Measurements from ENCODE around the gene TCEAL9.
"Not testable (repeated sequence)": the region's sequence is repeated elsewhere in the genome, so short reads cannot be mapped to it uniquely, and the experiment has no call there.

TCEAL9 gene

DNA sequence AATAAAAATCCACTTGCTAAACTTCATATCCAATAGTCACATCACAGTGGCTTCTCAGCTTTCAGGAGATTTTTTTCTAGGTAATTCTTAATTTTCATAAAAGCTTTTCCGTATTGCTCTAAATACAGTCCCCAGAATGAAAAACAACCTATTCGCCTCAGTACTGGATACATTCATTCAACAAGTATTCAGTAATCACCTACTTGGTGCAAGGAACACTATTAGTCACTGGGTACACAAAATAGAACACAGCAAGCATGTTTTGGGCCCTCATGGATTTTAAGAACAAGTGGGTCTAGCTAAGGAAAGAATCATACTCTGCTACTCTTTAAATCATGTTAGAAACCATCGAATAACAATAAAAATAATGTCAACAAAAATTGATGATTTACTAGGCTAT, 17.3 kb downstream of the TCEAL9 start:
- DNase-seq (ENCODE audit: low spot score), result no peak
- TF ChIP-seq, protein P1, sequence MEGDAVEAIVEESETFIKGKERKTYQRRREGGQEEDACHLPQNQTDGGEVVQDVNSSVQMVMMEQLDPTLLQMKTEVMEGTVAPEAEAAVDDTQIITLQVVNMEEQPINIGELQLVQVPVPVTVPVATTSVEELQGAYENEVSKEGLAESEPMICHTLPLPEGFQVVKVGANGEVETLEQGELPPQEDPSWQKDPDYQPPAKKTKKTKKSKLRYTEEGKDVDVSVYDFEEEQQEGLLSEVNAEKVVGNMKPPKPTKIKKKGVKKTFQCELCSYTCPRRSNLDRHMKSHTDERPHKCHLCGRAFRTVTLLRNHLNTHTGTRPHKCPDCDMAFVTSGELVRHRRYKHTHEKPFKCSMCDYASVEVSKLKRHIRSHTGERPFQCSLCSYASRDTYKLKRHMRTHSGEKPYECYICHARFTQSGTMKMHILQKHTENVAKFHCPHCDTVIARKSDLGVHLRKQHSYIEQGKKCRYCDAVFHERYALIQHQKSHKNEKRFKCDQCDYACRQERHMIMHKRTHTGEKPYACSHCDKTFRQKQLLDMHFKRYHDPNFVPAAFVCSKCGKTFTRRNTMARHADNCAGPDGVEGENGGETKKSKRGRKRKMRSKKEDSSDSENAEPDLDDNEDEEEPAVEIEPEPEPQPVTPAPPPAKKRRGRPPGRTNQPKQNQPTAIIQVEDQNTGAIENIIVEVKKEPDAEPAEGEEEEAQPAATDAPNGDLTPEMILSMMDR (IDR thresholded peaks at IDR 0.05; ENCODE audit: extremely low read depth, missing control alignments), result no peak

DNA sequence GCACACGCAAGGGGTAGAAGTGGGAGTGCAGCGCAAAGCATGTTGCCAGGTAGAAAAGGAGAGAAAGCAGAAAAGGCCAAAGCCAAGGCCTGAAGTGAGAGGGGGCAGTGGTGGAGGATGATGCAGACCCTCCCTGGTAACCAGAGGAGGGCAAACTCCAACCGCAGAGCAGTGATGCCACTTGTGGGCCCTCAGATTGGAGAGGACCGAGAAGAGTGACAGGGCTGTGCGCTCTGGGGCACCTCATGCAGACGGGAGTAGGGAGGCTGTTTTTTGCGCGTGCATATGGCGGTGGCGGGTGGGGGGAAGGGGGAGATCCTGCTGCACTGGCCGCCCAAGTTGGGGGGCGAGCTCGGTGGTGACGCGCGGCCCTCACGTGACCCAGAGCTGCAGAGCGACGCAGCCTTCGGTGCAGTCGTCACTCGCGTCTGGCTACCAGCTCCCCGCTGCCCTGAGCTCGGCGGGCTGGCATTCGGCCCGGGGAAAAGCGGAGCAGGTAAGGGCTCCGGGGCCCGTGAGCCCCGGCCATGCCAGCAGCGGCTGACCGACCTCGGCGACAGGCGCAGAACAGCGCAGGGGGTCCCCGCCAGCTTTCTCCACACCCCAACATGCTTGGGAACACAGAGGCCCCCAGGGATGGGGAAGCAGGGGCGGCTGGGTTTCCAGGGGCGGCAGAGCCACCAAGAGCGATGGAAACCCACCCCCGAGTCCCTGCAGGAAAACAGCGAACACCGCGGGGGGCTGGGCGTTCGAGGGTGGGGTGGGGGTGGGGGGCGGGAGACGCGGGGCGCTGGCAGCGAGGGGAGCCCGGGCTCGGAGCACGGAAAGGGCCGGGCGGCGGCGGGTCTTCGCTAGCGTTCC, 20.0 kb downstream of the TCEAL9 start, which contains the start of gene BEX3:
Gene BEX3 (plus strand): TSS at position 421 of the 861 bp plus-strand sequence. CDS start 984 bp downstream, outside the sequence.
- DNase-seq (ENCODE audit: low spot score), result no peak
- TF ChIP-seq, protein P1 (IDR thresholded peaks at IDR 0.05; ENCODE audit: extremely low read depth, missing control alignments), result no peak

DNA sequence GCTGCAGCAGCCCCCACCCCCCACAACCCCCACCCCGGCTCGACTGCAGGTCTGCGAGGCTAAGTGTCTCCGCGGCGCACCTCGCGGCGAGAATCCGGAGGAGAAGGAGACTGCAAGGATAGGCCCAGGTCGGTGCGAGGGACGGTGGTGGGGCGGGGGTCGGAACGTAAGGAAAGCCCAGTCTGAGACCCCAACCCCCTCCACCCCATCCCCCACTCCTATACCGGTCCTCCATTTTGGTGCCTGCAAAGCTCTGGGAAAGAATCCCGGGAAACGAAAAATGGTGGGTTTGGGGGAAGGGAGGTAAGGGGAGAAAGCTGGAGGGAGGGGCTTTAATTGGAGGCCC, 20.6 kb downstream of the TCEAL9 start:
- TF ChIP-seq, protein P1 (IDR thresholded peaks at IDR 0.05; ENCODE audit: extremely low read depth, missing control alignments), result no peak
- DNase-seq (ENCODE audit: low spot score), result no peak

DNA sequence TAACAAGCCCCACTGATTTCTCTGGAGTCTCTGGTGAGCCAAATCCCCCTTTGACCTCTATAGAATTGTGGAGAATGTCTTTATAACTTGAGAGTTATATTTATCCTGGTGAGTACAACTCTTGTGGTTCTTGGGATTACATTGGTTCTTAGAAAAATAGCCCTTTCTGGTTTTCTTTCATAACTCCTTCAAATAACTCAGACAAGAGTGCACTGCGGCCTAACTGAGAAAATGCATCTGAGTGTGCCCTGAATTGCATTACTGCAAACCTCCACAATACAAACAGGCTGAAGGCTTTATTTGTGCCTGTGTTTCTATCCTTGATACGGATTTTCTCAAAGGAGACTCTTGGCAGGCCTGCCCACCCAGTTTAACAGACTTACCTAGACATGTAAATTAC, 22.7 kb downstream of the TCEAL9 start:
- no peak for DNase-seq (ENCODE audit: low spot score)
- TF ChIP-seq, protein P1 (IDR thresholded peaks at IDR 0.05; ENCODE audit: extremely low read depth, missing control alignments), result no peak

DNA sequence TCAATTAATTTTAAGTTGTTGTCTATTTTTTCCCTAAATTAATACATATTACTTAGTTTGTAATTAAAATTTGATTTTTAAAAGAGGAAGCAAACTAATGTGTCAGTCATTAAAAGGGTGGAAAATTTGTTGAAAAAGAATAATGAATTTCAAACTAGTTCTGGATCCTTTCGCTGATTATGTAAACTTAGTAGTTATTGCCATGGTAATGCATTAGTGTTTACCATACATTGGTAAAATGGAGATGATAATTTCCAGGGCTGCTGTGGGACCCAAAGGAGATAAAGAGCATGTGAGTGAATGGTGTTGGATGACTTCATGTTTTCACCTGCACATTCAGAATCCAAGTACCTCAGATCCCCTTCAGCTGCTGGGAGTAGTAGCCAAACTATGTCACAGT, 26.6 kb downstream of the TCEAL9 start:
- no peak for DNase-seq (ENCODE audit: low spot score)
- TF ChIP-seq, protein P1 (IDR thresholded peaks at IDR 0.05; ENCODE audit: extremely low read depth, missing control alignments), result no peak

DNA sequence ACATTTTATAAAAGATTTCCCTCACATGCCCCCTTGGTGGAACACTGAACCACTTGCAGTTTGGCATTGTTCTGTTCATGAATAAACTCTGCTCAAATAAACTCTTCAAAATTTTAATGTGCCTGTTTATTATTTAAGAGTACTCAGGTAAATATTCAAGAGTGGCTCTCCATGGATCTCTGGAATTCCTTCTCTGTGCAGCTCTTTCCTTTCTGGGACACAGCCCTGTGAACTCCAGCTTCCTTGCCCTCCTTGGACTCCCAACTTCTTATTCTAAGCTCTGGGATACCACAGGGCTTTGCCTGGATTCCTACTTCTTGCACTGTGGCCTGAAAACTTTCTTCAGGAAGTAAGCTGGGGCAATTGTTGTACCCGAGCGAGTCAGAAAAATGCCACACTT, 28.4 kb downstream of the TCEAL9 start:
- TF ChIP-seq, protein P1 (IDR thresholded peaks at IDR 0.05; ENCODE audit: extremely low read depth, missing control alignments), result no peak
- no peak for DNase-seq (ENCODE audit: low spot score)

DNA sequence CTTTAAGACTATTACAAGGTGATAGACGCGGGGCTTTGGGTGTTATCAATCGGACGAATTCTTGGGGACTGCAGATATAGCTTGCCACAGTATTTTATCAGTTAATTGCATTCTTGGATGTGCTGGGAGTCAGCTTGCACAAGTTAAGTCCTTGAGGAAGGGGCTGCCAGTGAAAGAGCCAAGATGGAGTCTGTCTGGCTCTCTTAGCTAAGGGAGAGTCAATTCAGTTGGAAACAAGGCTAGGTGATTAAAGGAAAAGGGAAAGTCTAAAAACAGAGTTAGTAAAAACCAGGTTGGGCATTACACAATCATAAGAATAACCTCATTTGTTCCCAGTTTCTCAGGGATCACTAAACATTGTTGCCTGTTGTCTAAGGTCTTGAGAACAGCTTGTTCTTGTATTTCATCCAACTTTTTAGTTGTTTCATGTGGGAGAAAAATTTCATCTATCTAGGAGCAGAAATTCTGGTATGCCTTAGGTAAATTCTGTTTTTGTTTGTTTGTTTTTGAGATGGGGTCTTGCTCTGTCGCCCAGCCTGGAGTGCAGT, 29.1 kb downstream of the TCEAL9 start:
- DNase-seq (ENCODE audit: low spot score), result not testable (repeated sequence)

Measured in GM20000 (cell line).